H1 (cell line): ENCODE measurements around the gene TBC1D22A.

ENCODE experiments used
- CBX8 ChIP-seq: fragments of 300-800, 300-1000 bp; sonication (generic); IDR thresholded peaks from 2 replicates; pipeline ENCODE4 v1.7.1; 2016; ENCODE audit warnings: low read depth, low read length, borderline replicate concordance
- CEBPB ChIP-seq: IDR thresholded peaks from 2 replicates; pipeline ENCODE4 v1.6.1; 2012; ENCODE audit warnings: low read depth, low read length
- CTCF ChIP-seq, 3 experiments: IDR thresholded peaks; 1 replicate in 2 of 3; 2 replicates in 1 of 3; pipeline versions ENCODE4 v1.5.1 to v1.6.1; 2011; ENCODE audit warnings: low read length in 3 of 3, mild to moderate bottlenecking in 3 of 3, inconsistent platforms in 2 of 3, low read depth in 1 of 3, moderate library complexity in 1 of 3; ENCODE audit not compliant: insufficient read depth in 1 of 3; ENCODE audit errors: control extremely low read depth in 1 of 3
- EGR1 ChIP-seq: IDR thresholded peaks from 2 replicates; pipeline ENCODE4 v1.6.1; 2011; ENCODE audit warnings: low read depth, low read length, borderline replicate concordance
- EZH2 ChIP-seq: fragments of 200-600 bp; sonication (generic); IDR thresholded peaks from 2 replicates; pipeline ENCODE4 v1.7.1; 2012; ENCODE audit warnings: low read depth, mild to moderate bottlenecking, moderate library complexity, low read length, inconsistent platforms; ENCODE audit not compliant: severe bottlenecking
- KDM1A ChIP-seq: fragments of 200-600, 300-600 bp; sonication (generic); IDR thresholded peaks from 2 replicates; pipeline ENCODE4 v1.7.1; 2016; ENCODE audit warnings: mild to moderate bottlenecking, low read length, borderline replicate concordance
- MAX ChIP-seq: IDR thresholded peaks from 2 replicates; pipeline ENCODE4 v1.6.1; 2012; ENCODE audit warnings: inconsistent platforms
- NANOG ChIP-seq: IDR thresholded peaks from 2 replicates; pipeline ENCODE4 v1.6.1; 2011; ENCODE audit warnings: low read length, low read depth, mild to moderate bottlenecking, inconsistent platforms; ENCODE audit not compliant: insufficient read depth, poor library complexity, severe bottlenecking
- PHF8 ChIP-seq: fragments of 200-600 bp; sonication (generic); conservative IDR thresholded peaks from 2 replicates; pipeline ENCODE4 v1.7.1; 2012; ENCODE audit warnings: low read depth, mild to moderate bottlenecking, inconsistent platforms, low read length, moderate library complexity
- TAF1 ChIP-seq: IDR thresholded peaks from 2 replicates; pipeline ENCODE4 v1.6.1; 2011; ENCODE audit warnings: mild to moderate bottlenecking, low read depth, low read length
- USF2 ChIP-seq: IDR thresholded peaks from 2 replicates; pipeline ENCODE4 v1.6.1; 2011; ENCODE audit warnings: low read length, improper control_type of control experiment
- YY1 ChIP-seq: IDR thresholded peaks from 2 replicates; pipeline ENCODE4 v1.6.1; 2011; ENCODE audit warnings: low read depth, mild to moderate bottlenecking, low read length

- TF ChIP-seq CTCF (IDR thresholded peaks at IDR 0.05; ENCODE audit: control extremely low read depth in 1 of 3, insufficient read depth in 1 of 3, low read depth in 1 of 3, low read length in 3 of 3) (no peak), EZH2 (no peak), CEBPB (no peak), USF2 (no peak), YY1 (no peak), CBX8 (no peak), KDM1A (no peak), PHF8 (no peak), MAX (no peak), NANOG (no peak), TAF1 (no peak), EGR1 (no peak)
These were observed 196.2 kb downstream of the TBC1D22A start for GRCh38 chr22:46958658-46959057.
